SK-N-MC (cell line): ENCODE results near the gene GFRA1.
"Not testable (repeated sequence)": the region's sequence is repeated elsewhere in the genome, so short reads cannot be mapped to it uniquely, and the experiment has no call there.

Source experiments
- EZH2 ChIP-seq: fragments of 200-600 bp; sonication (generic); IDR thresholded peaks from one replicate; pipeline ENCODE4 v1.6.1; 2017; ENCODE audit warnings: antibody characterized with exemption
- FOXP2 ChIP-seq: optimal IDR thresholded peaks from 2 replicates; pipeline ENCODE3; 2011; ENCODE audit warnings: mild to moderate bottlenecking, moderate library complexity; ENCODE audit not compliant: insufficient read depth; ENCODE audit errors: extremely low read length, control extremely low read depth
- POLR2AphosphoS5 ChIP-seq: IDR thresholded peaks from 2 replicates; pipeline ENCODE4 v1.6.1; 2012; ENCODE audit warnings: mild to moderate bottlenecking, low read depth, low read length, borderline replicate concordance

GRCh38 chr10:116165941-116166340, 107.1 kb downstream of the GFRA1 start:
- TF ChIP-seq FOXP2, EZH2, POLR2AphosphoS5: not testable (repeated sequence)
